ENCODE data around the gene RFESD.
"Not testable (repeated sequence)": the region's sequence is repeated elsewhere in the genome, so short reads cannot be mapped to it uniquely, and the experiment has no call there.

The RFESD gene

GRCh38 chr5:95628933-95629332 lies 17.6 kb upstream of the RFESD start:
- no peak for DNase-seq (ENCODE audit: low spot score)

GRCh38 chr5:95630394-95630917 lies 16.1 kb upstream of the RFESD start:
- no peak for DNase-seq (ENCODE audit: low spot score)

- DNase-seq (ENCODE audit: low spot score) = peak; percentile 5
Observed at GRCh38 chr5:95631255-95631958, 15.2 kb upstream of the RFESD start.

- DNase-seq (ENCODE audit: low spot score) = no peak
Observed at GRCh38 chr5:95631991-95632675, 14.4 kb upstream of the RFESD start.

GRCh38 chr5:95632942-95633341 lies 13.6 kb upstream of the RFESD start:
- not testable (repeated sequence) for DNase-seq (ENCODE audit: low spot score)

- no peak for DNase-seq (ENCODE audit: low spot score)
Observed at GRCh38 chr5:95633671-95634070, 12.9 kb upstream of the RFESD start.

GRCh38 chr5:95634081-95634480 lies 12.5 kb upstream of the RFESD start:
- no peak for DNase-seq (ENCODE audit: low spot score)

GRCh38 chr5:95638632-95639031 lies 7.9 kb upstream of the RFESD start:
- no peak for DNase-seq (ENCODE audit: low spot score)

GRCh38 chr5:95641741-95642220 lies 4.8 kb upstream of the RFESD start:
- no peak for DNase-seq (ENCODE audit: low spot score)

GRCh38 chr5:95643152-95643551 lies 3.4 kb upstream of the RFESD start:
- no peak for DNase-seq (ENCODE audit: low spot score)

GRCh38 chr5:95644351-95645042 lies 2.1 kb upstream of the RFESD start:
- peak; percentile 20 for DNase-seq (ENCODE audit: low spot score)

- not testable (repeated sequence) for DNase-seq (ENCODE audit: low spot score)
Observed at GRCh38 chr5:95646226-95646568, 380 bp upstream of the RFESD start.

- DNase-seq (ENCODE audit: low spot score) = no peak
Observed at GRCh38 chr5:95647886-95648860, 1.6 kb downstream of the RFESD start.

GRCh38 chr5:95649274-95649673 lies 2.7 kb downstream of the RFESD start:
- no peak for DNase-seq (ENCODE audit: low spot score)

- no peak for DNase-seq (ENCODE audit: low spot score)
Observed at GRCh38 chr5:95649842-95650620, 3.5 kb downstream of the RFESD start.

GRCh38 chr5:95652849-95653248 lies 6.3 kb downstream of the RFESD start:
- no peak for DNase-seq (ENCODE audit: low spot score)

GRCh38 chr5:95654196-95654595 lies 7.6 kb downstream of the RFESD start:
- DNase-seq (ENCODE audit: low spot score) = no peak

GRCh38 chr5:95655575-95655974 lies 9.0 kb downstream of the RFESD start:
- no peak for DNase-seq (ENCODE audit: low spot score)

GRCh38 chr5:95660060-95660459 lies 13.5 kb downstream of the RFESD start:
- no peak for DNase-seq (ENCODE audit: low spot score)

- DNase-seq (ENCODE audit: low spot score) = no peak
Observed at GRCh38 chr5:95662946-95663345, 16.4 kb downstream of the RFESD start.
